ENCODE results near the gene SHROOM3.

- TF ChIP-seq POLR2A (IDR thresholded peaks at IDR 0.05; ENCODE audit: low read depth, low read length): no peak
- no peak for TF ChIP-seq POLR2AphosphoS5 (IDR thresholded peaks at IDR 0.05; ENCODE audit: insufficient read depth, low read depth, low read length)
- TF ChIP-seq CTCF (IDR thresholded peaks at IDR 0.05; ENCODE audit: extremely low read depth in 1 of 2, insufficient read depth in 1 of 2, low read depth in 1 of 2, low read length in 2 of 2): no peak
- no peak for TF ChIP-seq JUN (IDR thresholded peaks at IDR 0.05; ENCODE audit: borderline replicate concordance, insufficient read depth, insufficient read length, low read depth)
- TF ChIP-seq EZH2 (IDR thresholded peaks at IDR 0.05; ENCODE audit: borderline replicate concordance, low read depth, low read length, severe bottlenecking): no peak
Measured at GRCh38 chr4:76622126-76622525, 187.1 kb downstream of the SHROOM3 start.

Measured in endothelial cell of umbilical vein (primary cell).